ENCODE data around the gene B3GAT2.

Gene B3GAT2

GRCh38 chr6:70847106-70848084 is 109.5 kb downstream of the B3GAT2 start:
- no peak for TF ChIP-seq CTCF (IDR thresholded peaks at IDR 0.05; ENCODE audit: control insufficient read depth, insufficient read depth, low read depth, low read length, missing control alignments)
- no peak for DNase-seq (ENCODE audit: low read depth)
- no peak overlapping the region for H3K4me3 ChIP-seq (ENCODE audit: control insufficient read depth, low read depth, low read length)

- no peak for DNase-seq (ENCODE audit: low read depth)
- no peak for TF ChIP-seq CTCF (IDR thresholded peaks at IDR 0.05; ENCODE audit: control insufficient read depth, insufficient read depth, low read depth, low read length, missing control alignments)
- H3K4me3 ChIP-seq (ENCODE audit: control insufficient read depth, low read depth, low read length): no peak overlapping the region
Measured at GRCh38 chr6:70846207-70846835, 110.5 kb downstream of the B3GAT2 start.

- no peak overlapping the region for H3K4me3 ChIP-seq (ENCODE audit: control insufficient read depth, low read depth, low read length)
- TF ChIP-seq CTCF (IDR thresholded peaks at IDR 0.05; ENCODE audit: control insufficient read depth, insufficient read depth, low read depth, low read length, missing control alignments): no peak
- no peak for DNase-seq (ENCODE audit: low read depth)
Measured at GRCh38 chr6:70844301-70844700, 112.6 kb downstream of the B3GAT2 start.

DNA sequence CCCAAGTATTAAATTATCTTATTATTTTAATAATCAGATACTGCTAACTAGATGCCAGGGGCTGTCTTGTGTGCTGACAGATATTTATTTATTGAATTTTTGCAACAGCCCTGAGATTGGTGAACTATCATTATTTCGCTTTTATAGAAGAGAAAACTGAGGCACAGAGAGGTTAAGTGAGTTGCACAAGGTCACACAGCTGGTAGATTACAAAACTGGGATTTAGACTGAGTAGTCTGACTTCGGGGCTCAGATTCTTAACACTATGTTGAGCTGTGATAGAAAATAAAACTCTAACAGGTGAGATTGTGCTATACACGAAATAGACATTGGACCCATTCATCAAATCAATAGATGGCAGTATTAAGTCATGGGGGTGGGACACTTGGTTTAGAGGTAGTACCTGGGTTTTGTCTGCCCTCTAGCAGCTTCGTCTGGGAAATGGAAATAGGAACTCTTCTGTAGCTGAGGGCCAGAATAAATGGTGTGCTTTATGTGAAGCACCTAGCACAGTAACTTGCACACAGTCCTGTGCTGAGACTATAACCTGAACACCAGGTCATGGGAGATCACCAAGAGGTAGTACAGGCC is 113.4 kb downstream of the B3GAT2 start:
- no peak for DNase-seq (ENCODE audit: low read depth)
- H3K4me3 ChIP-seq (ENCODE audit: control insufficient read depth, low read depth, low read length): no peak overlapping the region
- no peak for TF ChIP-seq CTCF (IDR thresholded peaks at IDR 0.05; ENCODE audit: control insufficient read depth, insufficient read depth, low read depth, low read length, missing control alignments)

DNA sequence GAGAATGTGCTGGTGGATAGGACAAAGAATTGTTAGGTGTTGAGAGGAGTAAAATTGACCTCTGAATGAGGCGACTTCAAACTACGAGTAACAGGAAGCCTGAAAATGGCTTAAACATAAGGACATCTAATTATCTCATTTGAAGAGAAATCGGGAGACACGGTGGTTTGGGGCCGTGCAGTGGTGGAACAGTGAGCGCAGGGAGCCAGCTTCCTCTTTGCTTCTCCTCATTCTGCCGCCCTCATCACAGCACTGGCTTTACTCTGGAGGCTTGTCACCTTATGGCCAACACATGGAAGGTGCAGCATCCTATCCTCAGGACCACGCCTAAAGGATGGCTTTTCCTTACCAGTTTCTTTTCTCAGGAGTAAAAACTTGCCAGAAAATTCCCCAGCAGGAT is 114.3 kb downstream of the B3GAT2 start:
- DNase-seq (ENCODE audit: low read depth): no peak
- H3K4me3 ChIP-seq (ENCODE audit: control insufficient read depth, low read depth, low read length): no peak overlapping the region
- TF ChIP-seq CTCF (IDR thresholded peaks at IDR 0.05; ENCODE audit: control insufficient read depth, insufficient read depth, low read depth, low read length, missing control alignments): no peak

DNA sequence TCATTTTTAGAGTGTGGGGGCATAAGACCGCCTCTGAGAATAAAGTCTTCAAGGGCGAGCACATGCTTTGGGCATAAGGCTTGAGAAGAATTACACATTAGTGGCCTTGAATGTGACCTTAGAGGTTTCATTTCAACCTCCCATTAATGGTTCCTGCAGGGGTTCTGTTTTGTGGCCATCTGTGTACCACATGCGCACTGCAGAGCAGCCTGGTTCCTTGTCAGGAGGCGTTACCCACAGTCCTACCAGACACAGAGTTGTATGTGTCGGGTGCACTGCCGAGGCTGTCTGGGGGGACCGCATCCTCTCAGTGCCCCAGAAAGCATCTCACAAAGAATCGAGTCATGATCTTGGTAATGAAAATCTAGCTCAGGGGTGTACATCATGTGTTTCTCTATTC is 115.7 kb downstream of the B3GAT2 start:
- no peak for TF ChIP-seq CTCF (IDR thresholded peaks at IDR 0.05; ENCODE audit: control insufficient read depth, insufficient read depth, low read depth, low read length, missing control alignments)
- no peak for DNase-seq (ENCODE audit: low read depth)
- no peak overlapping the region for H3K4me3 ChIP-seq (ENCODE audit: control insufficient read depth, low read depth, low read length)

Measured in AG09309 (cell line).